Activated CD4-positive, alpha-beta T cell treated with anti-CD3 and anti-CD28 coated beads, Interleukin-2, amount 50 U/mL, for 24 hours (primary cell): ENCODE results near the gene SEMA3B.
"Not testable (repeated sequence)": the region's sequence is repeated elsewhere in the genome, so short reads cannot be mapped to it uniquely, and the experiment has no call there.

Experiments
- DNase-seq, 2 donors: peaks; one replicate each; pipeline ENCODE4 v3.0.0-alpha.2; 2020; ENCODE audit warnings: low read depth in 1 of 2, low spot score in 1 of 2

SEMA3B gene

GRCh38 chr3:50312041-50312440, 43.1 kb downstream of the SEMA3B start:
- not testable (repeated sequence) for DNase-seq

DNA sequence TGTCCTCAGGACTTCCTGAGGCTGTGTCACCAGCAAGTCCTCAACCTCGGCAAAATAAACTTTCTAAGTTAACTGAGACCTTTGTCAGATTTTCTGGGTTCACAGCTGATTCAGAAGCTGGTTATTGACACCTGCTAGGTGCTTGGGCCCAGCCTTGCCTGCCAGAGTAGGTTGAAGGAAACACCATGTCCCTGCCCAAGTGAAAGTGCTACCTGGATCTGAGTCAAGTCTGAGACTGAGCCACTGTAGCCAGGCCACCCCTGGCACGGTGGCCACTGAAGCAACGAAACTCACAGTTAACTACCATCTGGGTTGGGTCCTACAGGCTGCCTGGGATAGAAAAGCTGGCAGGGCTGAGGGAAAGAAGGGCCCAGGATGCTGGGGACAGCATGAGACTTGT, 45.4 kb downstream of the SEMA3B start:
- DNase-seq, result no peak

DNA sequence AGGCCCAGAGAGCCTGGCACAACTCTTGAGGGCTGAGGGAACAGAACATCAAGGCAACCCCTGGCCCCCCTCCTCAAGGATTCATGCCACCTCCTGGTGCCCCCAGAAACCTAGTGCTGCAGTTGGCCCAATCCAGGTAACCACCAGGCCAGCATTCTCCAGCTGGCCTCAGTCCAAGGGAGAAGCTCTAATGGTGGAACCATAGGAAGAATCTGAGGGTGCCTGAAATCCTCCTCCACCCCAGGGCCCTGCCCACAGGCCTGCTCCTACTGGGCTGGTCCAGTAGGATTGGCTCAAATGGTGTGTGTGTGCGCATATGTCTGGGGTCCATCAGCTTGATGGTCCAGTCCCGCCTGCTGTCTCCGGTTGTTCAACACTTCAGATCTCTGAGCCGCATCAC, 45.9 kb downstream of the SEMA3B start:
- DNase-seq, result no peak

- DNase-seq, result no peak
These were observed 47.8 kb downstream of the SEMA3B start for GRCh38 chr3:50316657-50317242.

- no peak for DNase-seq
These were observed 48.4 kb downstream of the SEMA3B start for GRCh38 chr3:50317300-50317699.

- no peak for DNase-seq
These were observed 49.2 kb downstream of the SEMA3B start for GRCh38 chr3:50318163-50318562.

GRCh38 chr3:50318615-50319014, 49.7 kb downstream of the SEMA3B start:
- DNase-seq, result no peak

- DNase-seq, result no peak
These were observed 50.4 kb downstream of the SEMA3B start for GRCh38 chr3:50319181-50319893.

GRCh38 chr3:50319894-50320625, 51.1 kb downstream of the SEMA3B start:
- no peak for DNase-seq

- peak in 1 of 2 donors; percentile 47 for DNase-seq
These were observed 51.9 kb downstream of the SEMA3B start for GRCh38 chr3:50320853-50321335.

GRCh38 chr3:50321336-50322114, 52.6 kb downstream of the SEMA3B start:
- peak; percentile 75 to 78 for DNase-seq

- no peak for DNase-seq
These were observed 53.1 kb downstream of the SEMA3B start for GRCh38 chr3:50322115-50322385.

GRCh38 chr3:50322386-50323091, 53.6 kb downstream of the SEMA3B start, which contains the start of gene HYAL2:
HYAL2 (minus strand) TSS chr3:50322745; CDS start chr3:50320489, 2,256 bp downstream.
- DNase-seq, result no peak

DNA sequence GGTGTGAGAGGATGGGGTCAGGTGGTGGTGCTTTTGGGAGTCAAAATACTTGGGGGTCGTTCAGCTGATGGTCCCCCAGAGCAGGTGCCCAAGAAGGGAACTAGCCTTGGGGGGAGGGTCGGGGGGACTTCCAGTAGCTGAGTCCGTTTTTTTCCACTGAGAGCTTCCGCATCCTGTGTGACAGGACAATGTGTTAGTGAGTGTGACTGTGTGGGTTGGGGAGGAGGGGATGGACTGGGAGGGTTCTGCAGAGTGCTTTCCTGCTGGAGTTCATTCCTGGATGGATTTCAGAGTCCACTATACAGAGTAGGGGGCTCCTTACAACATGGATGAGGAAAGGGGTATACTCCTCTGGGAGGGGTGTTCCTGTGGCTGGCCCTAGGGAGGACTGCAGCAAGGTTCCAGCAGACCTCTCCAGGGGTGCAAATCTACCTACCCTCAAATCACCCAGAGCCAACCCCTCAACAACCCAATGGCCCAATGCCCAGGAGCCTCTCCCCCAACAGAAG, 54.2 kb downstream of the SEMA3B start:
- DNase-seq, result no peak

DNA sequence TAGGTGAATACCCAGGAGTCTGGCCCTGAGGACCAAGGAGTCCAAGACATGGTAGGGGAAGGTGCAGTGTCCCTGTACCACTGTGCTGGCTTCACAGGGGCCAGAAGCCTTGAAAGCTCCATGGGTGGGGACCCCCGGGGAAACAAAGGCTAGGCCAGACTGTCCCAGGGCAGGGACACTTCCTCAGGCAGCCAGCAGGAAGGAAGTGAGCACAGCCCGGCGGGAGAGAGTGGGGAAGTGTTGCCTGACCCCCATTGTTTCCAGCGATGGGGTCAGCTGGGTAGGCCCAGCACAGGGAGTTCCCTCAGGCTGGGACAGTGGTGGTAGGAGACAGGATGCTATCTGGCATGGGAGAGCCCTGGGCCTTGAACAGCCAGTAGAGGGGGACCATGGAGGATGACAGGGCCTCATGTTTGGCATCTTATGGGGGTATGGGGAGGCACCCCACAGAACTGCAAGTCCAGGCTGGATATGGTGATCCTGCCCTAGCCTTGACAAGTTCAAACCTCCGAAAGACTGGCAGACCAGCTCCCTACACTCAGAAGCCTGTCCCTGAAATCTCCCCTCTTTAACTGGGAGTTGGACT, 54.8 kb downstream of the SEMA3B start:
- DNase-seq, result no peak

GRCh38 chr3:50324351-50325112, 55.6 kb downstream of the SEMA3B start:
- no peak for DNase-seq

DNA sequence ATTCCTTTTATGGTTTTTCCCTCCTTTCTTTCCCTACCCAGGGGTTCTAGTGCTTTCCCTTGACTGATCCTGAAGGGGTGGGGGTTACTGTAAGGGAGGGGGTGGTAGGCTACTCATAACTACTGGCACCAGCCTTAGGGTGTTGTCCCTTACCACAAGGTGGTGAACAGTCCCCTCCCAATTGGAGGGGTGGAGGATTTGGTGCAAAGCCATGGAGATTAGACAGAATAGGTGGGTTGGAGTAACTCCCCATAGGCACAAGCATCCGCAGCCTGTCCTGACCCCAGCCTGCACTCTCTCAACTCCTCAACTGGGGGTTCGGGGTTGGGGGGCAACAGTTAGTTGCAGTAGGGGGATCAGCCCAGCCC, 56.1 kb downstream of the SEMA3B start:
- DNase-seq, result no peak

GRCh38 chr3:50325497-50326181, 56.7 kb downstream of the SEMA3B start:
- no peak for DNase-seq

DNA sequence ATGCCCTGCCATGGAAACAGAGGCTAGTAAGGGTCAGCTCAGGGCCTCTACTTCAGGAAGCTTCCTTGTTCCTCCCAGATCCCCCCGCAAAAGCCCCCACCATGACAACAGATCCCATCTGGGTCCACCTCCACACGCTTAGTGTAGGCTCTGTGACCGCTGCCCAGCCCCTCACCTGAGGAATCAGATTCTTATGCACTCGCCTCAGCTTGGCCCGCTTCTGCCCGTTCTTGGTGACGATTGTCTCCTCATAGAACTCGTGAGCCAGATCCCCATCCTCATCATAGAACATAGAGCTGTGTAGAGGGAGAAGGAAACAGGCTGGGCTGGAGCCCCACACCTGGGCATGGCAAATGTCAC, 57.2 kb downstream of the SEMA3B start:
- DNase-seq, result no peak
